ENCODE results near the gene SIRT2. TPM values are rescaled to one million over a fixed set of nuclear protein-coding genes. Genes with fewer than 3 reads are reported as not detected.

Gene SIRT2
- total RNA-seq, 1 donor from 2014 or later, result 45.2 TPM

GRCh38 chr19:38930776-38931520 is 31.5 kb upstream of the SIRT2 start, which contains the start of gene MRPS12:
MRPS12 (plus strand) TSS chr19:38930944; CDS start chr19:38931295, 351 bp downstream.
- Mint-ChIP-seq H3K36me3 (peaks cover 30% of the 10 kb centered on the region), H3K27me3 (ENCODE audit: low read depth) (no peaks in the 10 kb centered on the region), H3K9me3 (peaks cover 15% of the 10 kb centered on the region), H3K27ac (peak within 1 kb of the TSS; percentile 100), H3K4me1 (peaks cover 17% of the 10 kb centered on the region), H3K4me3 (peak within 1 kb of the TSS; percentile 98)
- DNase-seq (ENCODE audit: low spot score in 2 of 2, unreplicated experiment in 2 of 2), result peak; percentile 96 to 97
- no peak for TF ChIP-seq CTCF (IDR thresholded peaks at IDR 0.05; ENCODE audit: unreplicated experiment)

- peak within 1 kb of the TSS; percentile 100 for H3K27ac Mint-ChIP-seq
These were observed 30.7 kb upstream of the SIRT2 start, which contains the start of gene SARS2 for GRCh38 chr19:38929929-38930775. SARS2 (minus strand) TSS chr19:38930763; CDS start chr19:38930736, 27 bp downstream.

GRCh38 chr19:38928391-38929001 is 29.1 kb upstream of the SIRT2 start:
- Mint-ChIP-seq H3K4me3 (no peak overlapping the region), H3K4me1 (peaks cover 17% of the 10 kb centered on the region), H3K27ac (peak overlapping the region; percentile 21), H3K36me3 (peaks cover 23% of the 10 kb centered on the region), H3K27me3 (ENCODE audit: low read depth) (no peaks in the 10 kb centered on the region), H3K9me3 (no peaks in the 10 kb centered on the region)
- DNase-seq (ENCODE audit: low spot score in 2 of 2, unreplicated experiment in 2 of 2), result no peak
- no peak for TF ChIP-seq CTCF (IDR thresholded peaks at IDR 0.05; ENCODE audit: unreplicated experiment)

More at GRCh38 chr19:38929929-38930775, 30.7 kb upstream of the SIRT2 start, which contains the start of gene SARS2:
- H3K4me3 Mint-ChIP-seq, result peak within 1 kb of the TSS; percentile 98
- peaks cover 17% of the 10 kb centered on the region for H3K4me1 Mint-ChIP-seq
- no peaks in the 10 kb centered on the region for H3K27me3 Mint-ChIP-seq (ENCODE audit: low read depth)
- peak; percentile 97 for TF ChIP-seq CTCF (IDR thresholded peaks at IDR 0.05; ENCODE audit: unreplicated experiment)
- H3K9me3 Mint-ChIP-seq, result peaks cover 7% of the 10 kb centered on the region
- peaks cover 27% of the 10 kb centered on the region for H3K36me3 Mint-ChIP-seq
- peak; percentile 93 to 97 for DNase-seq (ENCODE audit: low spot score in 2 of 2, unreplicated experiment in 2 of 2)

- H3K27ac Mint-ChIP-seq, result no peak overlapping the region
- H3K4me3 Mint-ChIP-seq, result no peak overlapping the region
- H3K4me1 Mint-ChIP-seq, result peaks cover under 1% of the 10 kb centered on the region
- H3K9me3 Mint-ChIP-seq, result no peaks in the 10 kb centered on the region
- peaks cover 27% of the 10 kb centered on the region for H3K36me3 Mint-ChIP-seq
- TF ChIP-seq CTCF (IDR thresholded peaks at IDR 0.05; ENCODE audit: unreplicated experiment), result no peak
- H3K27me3 Mint-ChIP-seq (ENCODE audit: low read depth), result no peaks in the 10 kb centered on the region
- DNase-seq (ENCODE audit: low spot score in 2 of 2, unreplicated experiment in 2 of 2), result no peak
These were observed 25.0 kb upstream of the SIRT2 start for GRCh38 chr19:38924388-38924787.

- Mint-ChIP-seq H3K4me3 (no peak overlapping the region), H3K27me3 (ENCODE audit: low read depth) (no peaks in the 10 kb centered on the region), H3K9me3 (no peaks in the 10 kb centered on the region), H3K4me1 (no peaks in the 10 kb centered on the region), H3K36me3 (peaks cover 25% of the 10 kb centered on the region), H3K27ac (no peak overlapping the region)
- DNase-seq (ENCODE audit: low spot score in 2 of 2, unreplicated experiment in 2 of 2), result no peak
- no peak for TF ChIP-seq CTCF (IDR thresholded peaks at IDR 0.05; ENCODE audit: unreplicated experiment)
These were observed 23.1 kb upstream of the SIRT2 start for GRCh38 chr19:38922482-38922881.
